HUES48 (cell line): ENCODE data around the gene ZNF462.

ENCODE experiments used
- H3K27ac ChIP-seq: one replicate; pipeline ENCODE4 v1.7.0; 2013; ENCODE audit warnings: low read depth, low read length, inconsistent platforms
- H3K27me3 ChIP-seq: 2 replicates; pipeline ENCODE4 v1.6.1; 2013; ENCODE audit warnings: mild to moderate bottlenecking, low read length; ENCODE audit not compliant: control insufficient read depth, insufficient read depth
- H3K36me3 ChIP-seq: 2 replicates; pipeline ENCODE4 v1.6.1; 2013; ENCODE audit warnings: low read length; ENCODE audit not compliant: control insufficient read depth, insufficient read depth
- H3K4me1 ChIP-seq: 2 replicates; pipeline ENCODE4 v1.6.1; 2013; ENCODE audit warnings: mild to moderate bottlenecking, low read length; ENCODE audit not compliant: control insufficient read depth, insufficient read depth
- H3K4me3 ChIP-seq: 2 replicates; pipeline ENCODE4 v1.5.1; 2013; ENCODE audit warnings: mild to moderate bottlenecking, low read depth, low read length
- H3K9ac ChIP-seq: 2 replicates; pipeline ENCODE4 v1.6.1; 2013; ENCODE audit warnings: mild to moderate bottlenecking, low read depth, low read length, moderate library complexity
- H3K9me3 ChIP-seq: 2 replicates; pipeline ENCODE4 v1.6.1; 2013; ENCODE audit warnings: low read length; ENCODE audit not compliant: control insufficient read depth, insufficient read depth

ZNF462 gene

DNA sequence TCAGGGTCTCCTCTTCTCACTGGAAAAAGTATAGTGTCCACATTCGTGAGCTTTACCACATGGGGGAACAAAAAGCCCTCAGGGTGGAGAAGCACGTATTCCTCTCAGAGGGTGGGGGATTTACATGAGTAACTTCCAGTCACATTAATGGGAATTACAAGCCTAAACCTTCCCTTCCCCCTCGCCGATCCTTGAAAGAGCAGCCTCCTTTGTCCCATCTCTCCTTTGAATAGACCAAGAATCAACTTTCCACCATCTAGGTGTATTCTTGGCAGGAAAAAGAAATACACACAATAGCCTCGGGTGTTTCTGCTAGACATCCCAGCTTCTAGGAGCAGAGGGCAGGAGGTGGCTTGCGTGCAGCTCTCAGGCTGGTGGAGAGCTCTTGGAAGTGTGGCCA is 144.4 kb downstream of the ZNF462 start:
- Histone ChIP-seq H3K27ac (peak overlapping the region; percentile 26), H3K4me3 (no peak overlapping the region), H3K4me1 (peaks cover 24% of the 10 kb centered on the region), H3K9ac (no peak overlapping the region), H3K36me3 (peaks cover 97% of the 10 kb centered on the region), H3K9me3 (no peaks in the 10 kb centered on the region), H3K27me3 (no peaks in the 10 kb centered on the region)

DNA sequence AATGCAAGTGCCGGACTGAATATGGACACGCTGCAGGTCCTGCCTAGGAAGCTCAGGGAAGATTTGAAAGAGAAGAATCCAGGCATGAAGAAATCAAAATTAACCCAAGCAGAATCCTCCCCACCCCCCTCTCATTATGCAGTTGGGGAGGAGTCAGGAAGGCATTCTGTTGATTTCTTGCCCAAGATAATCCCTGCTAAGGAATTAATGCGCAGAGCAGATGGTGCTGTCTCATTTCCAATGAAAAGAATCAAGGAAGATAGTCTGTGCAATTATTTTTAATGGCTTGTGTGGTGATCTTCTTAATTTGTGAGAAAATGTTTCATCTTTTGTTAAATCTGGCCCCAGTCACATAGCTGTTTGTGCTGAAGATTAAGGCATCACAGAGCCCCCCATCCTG is 145.0 kb downstream of the ZNF462 start:
- no peaks in the 10 kb centered on the region for H3K27me3 ChIP-seq
- no peak overlapping the region for H3K9ac ChIP-seq
- H3K4me3 ChIP-seq, result no peak overlapping the region
- H3K9me3 ChIP-seq, result no peaks in the 10 kb centered on the region
- peaks cover 24% of the 10 kb centered on the region for H3K4me1 ChIP-seq
- no peak overlapping the region for H3K27ac ChIP-seq
- H3K36me3 ChIP-seq, result peaks cover 92% of the 10 kb centered on the region

DNA sequence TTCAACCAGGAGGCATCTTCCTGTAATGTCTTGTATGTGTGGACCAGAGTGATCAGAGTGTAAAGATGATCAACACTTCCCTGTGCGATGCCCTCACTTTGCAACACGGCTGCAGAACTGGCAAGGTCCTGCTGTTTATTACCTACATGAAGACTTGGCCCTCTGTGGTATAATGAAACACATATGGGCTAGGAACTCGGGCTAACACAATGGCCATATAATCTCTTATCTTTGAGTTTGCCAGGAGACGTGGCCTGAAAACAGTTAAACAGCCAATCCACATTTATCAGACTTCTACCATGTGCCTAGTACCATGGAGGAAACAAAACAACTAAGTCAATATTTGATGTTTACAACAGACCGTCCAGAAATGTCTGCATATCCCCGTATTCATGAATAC is 145.5 kb downstream of the ZNF462 start:
- no peak overlapping the region for H3K9ac ChIP-seq
- peaks cover 88% of the 10 kb centered on the region for H3K36me3 ChIP-seq
- H3K27me3 ChIP-seq, result no peaks in the 10 kb centered on the region
- H3K4me3 ChIP-seq, result no peak overlapping the region
- no peak overlapping the region for H3K27ac ChIP-seq
- no peaks in the 10 kb centered on the region for H3K9me3 ChIP-seq
- peaks cover 24% of the 10 kb centered on the region for H3K4me1 ChIP-seq

DNA sequence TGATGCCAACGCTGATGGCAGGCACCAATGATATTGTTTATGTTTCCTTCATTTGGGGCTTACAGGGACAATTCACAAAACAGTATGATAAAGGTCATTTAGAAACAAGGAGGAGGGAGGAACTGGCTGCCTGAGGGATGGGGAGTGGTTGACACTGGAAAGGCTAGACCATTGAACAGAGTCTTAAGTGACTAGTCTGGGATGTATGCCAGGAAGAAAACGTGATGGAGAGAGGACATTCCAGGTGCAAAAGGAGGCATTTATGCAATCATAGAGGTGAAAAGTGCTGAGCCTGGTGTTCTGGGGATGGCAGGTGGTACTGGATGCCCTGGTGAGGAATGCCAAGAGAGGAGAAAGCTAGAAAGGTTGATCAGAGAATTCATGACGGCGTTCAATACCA is 153.4 kb downstream of the ZNF462 start:
- peaks cover 11% of the 10 kb centered on the region for H3K36me3 ChIP-seq
- H3K4me1 ChIP-seq, result peaks cover 9% of the 10 kb centered on the region
- no peaks in the 10 kb centered on the region for H3K9me3 ChIP-seq
- H3K27ac ChIP-seq, result no peak overlapping the region
- H3K27me3 ChIP-seq, result no peaks in the 10 kb centered on the region
- H3K4me3 ChIP-seq, result no peak overlapping the region
- no peak overlapping the region for H3K9ac ChIP-seq

DNA sequence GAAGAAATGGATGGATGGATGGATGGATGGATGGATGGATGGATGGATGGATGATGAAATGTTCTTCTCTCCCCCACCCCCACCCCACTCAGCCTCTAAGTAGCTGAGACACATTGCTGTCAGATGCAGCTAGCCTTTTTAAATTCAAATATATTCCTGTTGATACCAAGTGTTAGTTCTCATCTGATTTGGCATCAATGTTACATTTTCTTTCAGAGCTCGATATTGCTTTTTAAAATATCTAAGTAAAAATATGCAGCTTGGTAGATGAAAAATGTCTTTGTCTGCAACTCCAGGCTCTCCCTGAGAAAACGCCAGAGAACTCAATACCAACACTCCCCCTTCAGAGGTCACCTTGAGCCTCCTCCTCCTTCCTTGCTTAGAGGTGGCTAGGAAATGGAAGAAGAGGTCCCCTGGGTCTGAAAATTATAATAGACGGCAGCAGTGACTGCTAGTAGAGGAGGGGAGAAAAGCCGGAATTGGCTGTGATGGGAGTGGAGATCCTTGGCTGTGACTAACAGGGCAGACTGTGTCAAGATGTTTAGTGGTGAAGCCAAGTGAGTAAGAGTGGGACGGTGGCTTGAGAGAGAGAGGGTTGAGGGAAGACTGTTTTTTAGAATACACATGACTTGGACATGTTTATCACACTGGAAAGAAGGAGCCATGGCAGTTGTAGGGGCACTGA is 156.0 kb downstream of the ZNF462 start:
- H3K36me3 ChIP-seq, result no peaks in the 10 kb centered on the region
- H3K9me3 ChIP-seq, result no peaks in the 10 kb centered on the region
- peaks cover 9% of the 10 kb centered on the region for H3K4me1 ChIP-seq
- H3K9ac ChIP-seq, result no peak overlapping the region
- H3K4me3 ChIP-seq, result no peak overlapping the region
- no peak overlapping the region for H3K27ac ChIP-seq
- no peaks in the 10 kb centered on the region for H3K27me3 ChIP-seq

DNA sequence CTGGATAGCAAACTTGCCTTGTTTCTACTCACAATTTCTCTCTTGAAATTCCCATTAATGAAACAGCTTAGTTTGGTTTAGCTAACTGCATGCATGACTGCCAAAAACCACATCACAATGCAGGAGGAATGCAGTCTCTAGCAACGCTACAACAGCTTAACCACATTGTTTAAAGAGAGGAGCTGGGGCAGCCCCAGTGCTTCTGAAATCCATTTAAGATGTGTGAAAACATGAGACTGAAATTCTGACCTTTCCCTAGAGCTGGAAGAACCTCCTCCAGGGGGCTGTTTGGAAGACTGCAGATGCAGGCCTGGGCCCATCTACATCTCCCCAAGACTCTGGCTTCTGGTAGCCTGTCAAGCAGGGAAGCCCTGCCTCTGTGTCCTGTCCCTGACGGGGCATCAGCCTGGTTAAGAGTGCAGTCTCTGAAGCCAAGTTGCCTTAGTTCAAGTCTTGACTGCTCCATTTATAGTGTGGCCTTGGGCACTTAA is 157.1 kb downstream of the ZNF462 start:
- Histone ChIP-seq H3K27me3 (no peaks in the 10 kb centered on the region), H3K4me3 (no peak overlapping the region), H3K4me1 (peaks cover 9% of the 10 kb centered on the region)

DNA sequence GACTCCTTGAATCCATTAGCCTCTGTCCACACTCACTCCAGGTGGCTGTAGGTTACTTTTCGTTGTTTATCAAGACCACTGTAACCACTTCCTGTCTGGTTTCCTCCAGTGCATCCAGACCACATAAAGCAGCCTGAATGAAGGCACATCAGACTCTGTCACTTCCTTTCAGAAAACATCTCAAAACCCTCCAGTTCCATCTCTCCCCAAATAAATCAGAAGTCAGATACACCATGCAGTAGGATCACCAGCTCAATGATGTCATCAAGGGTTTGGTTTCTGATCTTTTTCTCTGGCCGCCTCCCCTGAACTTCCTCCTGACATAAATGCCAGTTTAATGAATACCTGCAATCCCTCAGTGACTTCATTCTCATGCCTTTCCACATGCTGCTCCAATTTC is 161.2 kb downstream of the ZNF462 start:
- Histone ChIP-seq H3K36me3 (no peaks in the 10 kb centered on the region), H3K4me3 (no peak overlapping the region), H3K27me3 (no peaks in the 10 kb centered on the region), H3K27ac (no peak overlapping the region), H3K9me3 (peaks cover 14% of the 10 kb centered on the region), H3K4me1 (peaks cover 9% of the 10 kb centered on the region), H3K9ac (no peak overlapping the region)

More for the DNA sequence above, 157.1 kb downstream of the ZNF462 start:
- Histone ChIP-seq H3K36me3 (no peaks in the 10 kb centered on the region), H3K9me3 (no peaks in the 10 kb centered on the region), H3K27ac (no peak overlapping the region), H3K9ac (no peak overlapping the region)

DNA sequence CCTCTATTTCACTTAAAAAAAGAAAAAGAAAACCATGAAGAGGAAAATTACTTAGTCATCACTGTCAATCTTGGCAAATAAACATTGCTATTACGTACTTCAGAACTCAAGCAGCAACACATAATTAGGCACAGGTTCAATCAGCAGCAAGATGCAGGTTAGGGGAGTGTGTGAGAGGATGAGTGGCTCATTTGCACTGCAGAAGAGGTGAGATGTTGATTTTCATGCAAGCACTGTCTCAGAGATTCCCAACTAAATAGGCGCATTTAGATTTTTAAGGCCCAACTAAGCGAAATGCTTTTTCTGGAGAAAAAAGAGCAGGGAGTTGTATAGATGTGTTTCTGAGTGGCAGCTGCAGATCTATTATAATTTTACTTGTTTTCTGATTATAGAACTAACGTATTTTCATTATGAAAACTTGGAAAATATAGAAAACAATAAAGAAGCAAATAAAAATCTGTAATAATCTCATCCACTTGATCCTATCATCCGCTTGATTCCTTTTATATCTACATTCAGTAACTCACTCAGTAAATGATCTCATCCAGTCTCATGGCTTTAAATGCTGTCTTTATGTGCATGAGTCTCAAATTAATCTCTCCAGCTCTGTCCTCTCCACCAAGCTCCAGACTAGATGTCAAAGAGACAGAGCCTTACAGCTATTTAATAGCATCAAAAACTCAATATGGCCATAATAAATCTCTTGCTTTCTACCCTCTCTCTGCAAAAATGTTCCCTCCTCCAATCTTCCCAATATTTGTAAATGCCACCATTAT is 162.5 kb downstream of the ZNF462 start:
- H3K9ac ChIP-seq, result no peak overlapping the region
- no peak overlapping the region for H3K4me3 ChIP-seq
- H3K36me3 ChIP-seq, result no peaks in the 10 kb centered on the region
- no peaks in the 10 kb centered on the region for H3K27me3 ChIP-seq
- H3K27ac ChIP-seq, result no peak overlapping the region
- no peaks in the 10 kb centered on the region for H3K4me1 ChIP-seq
- H3K9me3 ChIP-seq, result peaks cover 14% of the 10 kb centered on the region

DNA sequence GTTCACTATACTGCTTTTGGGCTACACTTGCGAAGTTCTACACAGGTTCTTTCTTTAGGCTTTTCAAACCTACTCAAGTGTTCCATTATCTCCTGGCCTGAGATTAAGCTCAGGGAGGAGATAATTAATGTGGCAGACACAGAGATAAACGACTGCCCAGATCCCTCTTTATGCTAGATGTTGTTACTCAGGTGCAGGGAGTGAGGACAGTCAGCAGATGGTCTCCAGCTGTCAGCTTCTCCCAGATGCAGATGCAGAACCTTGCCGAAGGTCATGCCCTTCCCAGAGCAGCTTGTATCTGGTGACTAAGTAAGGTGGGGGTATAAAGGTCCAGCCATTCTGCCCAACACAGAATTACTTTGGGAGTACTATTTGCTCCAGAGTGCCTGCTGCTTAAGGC is 166.2 kb downstream of the ZNF462 start:
- Histone ChIP-seq H3K9ac (no peak overlapping the region), H3K27me3 (no peaks in the 10 kb centered on the region), H3K4me3 (no peak overlapping the region), H3K9me3 (peaks cover 14% of the 10 kb centered on the region), H3K36me3 (no peaks in the 10 kb centered on the region), H3K27ac (no peak overlapping the region), H3K4me1 (no peaks in the 10 kb centered on the region)

DNA sequence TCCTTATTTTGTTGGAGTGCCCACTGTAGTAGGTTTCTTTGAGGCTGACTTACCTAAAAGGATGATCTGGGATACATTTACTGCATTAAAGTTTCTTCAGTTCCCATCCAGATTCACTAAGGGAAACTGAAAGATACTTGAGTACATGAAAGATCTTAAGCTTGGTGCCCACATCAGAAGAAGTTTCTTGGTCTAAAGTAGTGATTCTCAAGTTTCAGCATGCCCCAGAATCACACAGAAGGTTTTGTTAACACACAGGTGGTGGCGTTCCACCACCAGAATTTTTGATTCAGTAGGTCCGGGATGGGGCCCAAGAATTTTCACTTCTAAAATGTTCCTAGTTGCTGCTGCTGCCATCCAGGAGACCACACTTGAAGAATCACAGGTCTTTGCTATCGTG is 171.0 kb downstream of the ZNF462 start:
- no peaks in the 10 kb centered on the region for H3K4me1 ChIP-seq
- no peaks in the 10 kb centered on the region for H3K27me3 ChIP-seq
- H3K36me3 ChIP-seq, result no peaks in the 10 kb centered on the region
- H3K4me3 ChIP-seq, result no peak overlapping the region
- no peak overlapping the region for H3K9ac ChIP-seq
- H3K27ac ChIP-seq, result no peak overlapping the region
- H3K9me3 ChIP-seq, result no peaks in the 10 kb centered on the region

DNA sequence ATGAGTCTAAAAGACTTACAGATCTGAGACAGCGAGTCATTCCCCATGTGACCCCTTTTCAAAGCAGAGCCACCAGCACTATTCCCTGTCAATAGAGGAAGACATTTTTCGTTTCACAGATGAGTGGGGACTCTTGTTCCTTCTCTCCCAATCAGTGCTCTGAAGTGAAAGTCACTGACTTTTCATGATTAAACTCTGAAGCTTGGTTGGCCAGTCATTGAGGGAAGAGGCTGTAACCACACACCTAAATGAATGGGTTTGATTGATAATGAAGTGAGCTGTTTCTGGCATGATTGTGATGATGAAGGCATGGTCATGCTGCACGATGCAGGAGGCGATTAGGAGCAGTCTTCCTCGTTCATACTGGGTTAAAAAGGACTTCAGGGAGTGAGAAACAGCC is 171.9 kb downstream of the ZNF462 start:
- Histone ChIP-seq H3K36me3 (no peaks in the 10 kb centered on the region), H3K27me3 (no peaks in the 10 kb centered on the region), H3K4me3 (no peak overlapping the region), H3K4me1 (no peaks in the 10 kb centered on the region), H3K9ac (no peak overlapping the region), H3K9me3 (no peaks in the 10 kb centered on the region), H3K27ac (no peak overlapping the region)
